ENCODE data around the gene AOC3. TPM values are rescaled to one million over a fixed set of nuclear protein-coding genes. Genes with fewer than 3 reads are reported as not detected.

AOC3 gene
- total RNA-seq, 1 donor from 2014 or later, result 17.4 TPM

DNA sequence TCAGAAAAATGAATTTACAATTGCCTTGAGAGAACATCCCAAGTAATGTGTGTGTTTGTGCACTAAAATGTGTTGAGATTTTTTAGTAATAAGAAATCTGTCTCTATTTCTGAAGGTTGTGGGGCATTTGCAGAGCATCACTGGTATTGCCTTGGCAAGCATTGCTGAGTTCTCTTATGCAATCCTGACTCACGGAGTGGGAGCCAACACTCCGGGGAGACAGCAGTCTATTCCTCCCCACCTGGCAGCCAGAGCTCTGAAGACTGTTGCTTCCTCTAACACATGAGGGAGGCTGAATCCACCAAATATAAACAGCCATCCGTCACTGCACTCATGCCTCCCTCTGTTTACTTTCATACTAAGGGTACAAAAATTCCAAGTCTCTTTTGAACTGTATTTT, 41.7 kb upstream of the AOC3 start:
- Mint-ChIP-seq H3K27me3 (ENCODE audit: low read depth) (no peaks in the 10 kb centered on the region), H3K4me3 (ENCODE audit: unreplicated experiment) (no peak overlapping the region), H3K9me3 (ENCODE audit: low read depth) (no peaks in the 10 kb centered on the region), H3K36me3 (ENCODE audit: low read depth) (peaks cover 27% of the 10 kb centered on the region), H3K27ac (ENCODE audit: unreplicated experiment) (no peak overlapping the region), H3K4me1 (ENCODE audit: low read depth) (no peaks in the 10 kb centered on the region)
- TF ChIP-seq, protein P1, sequence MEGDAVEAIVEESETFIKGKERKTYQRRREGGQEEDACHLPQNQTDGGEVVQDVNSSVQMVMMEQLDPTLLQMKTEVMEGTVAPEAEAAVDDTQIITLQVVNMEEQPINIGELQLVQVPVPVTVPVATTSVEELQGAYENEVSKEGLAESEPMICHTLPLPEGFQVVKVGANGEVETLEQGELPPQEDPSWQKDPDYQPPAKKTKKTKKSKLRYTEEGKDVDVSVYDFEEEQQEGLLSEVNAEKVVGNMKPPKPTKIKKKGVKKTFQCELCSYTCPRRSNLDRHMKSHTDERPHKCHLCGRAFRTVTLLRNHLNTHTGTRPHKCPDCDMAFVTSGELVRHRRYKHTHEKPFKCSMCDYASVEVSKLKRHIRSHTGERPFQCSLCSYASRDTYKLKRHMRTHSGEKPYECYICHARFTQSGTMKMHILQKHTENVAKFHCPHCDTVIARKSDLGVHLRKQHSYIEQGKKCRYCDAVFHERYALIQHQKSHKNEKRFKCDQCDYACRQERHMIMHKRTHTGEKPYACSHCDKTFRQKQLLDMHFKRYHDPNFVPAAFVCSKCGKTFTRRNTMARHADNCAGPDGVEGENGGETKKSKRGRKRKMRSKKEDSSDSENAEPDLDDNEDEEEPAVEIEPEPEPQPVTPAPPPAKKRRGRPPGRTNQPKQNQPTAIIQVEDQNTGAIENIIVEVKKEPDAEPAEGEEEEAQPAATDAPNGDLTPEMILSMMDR (IDR thresholded peaks at IDR 0.05), result no peak
- no peak for DNase-seq (ENCODE audit: low spot score)

DNA sequence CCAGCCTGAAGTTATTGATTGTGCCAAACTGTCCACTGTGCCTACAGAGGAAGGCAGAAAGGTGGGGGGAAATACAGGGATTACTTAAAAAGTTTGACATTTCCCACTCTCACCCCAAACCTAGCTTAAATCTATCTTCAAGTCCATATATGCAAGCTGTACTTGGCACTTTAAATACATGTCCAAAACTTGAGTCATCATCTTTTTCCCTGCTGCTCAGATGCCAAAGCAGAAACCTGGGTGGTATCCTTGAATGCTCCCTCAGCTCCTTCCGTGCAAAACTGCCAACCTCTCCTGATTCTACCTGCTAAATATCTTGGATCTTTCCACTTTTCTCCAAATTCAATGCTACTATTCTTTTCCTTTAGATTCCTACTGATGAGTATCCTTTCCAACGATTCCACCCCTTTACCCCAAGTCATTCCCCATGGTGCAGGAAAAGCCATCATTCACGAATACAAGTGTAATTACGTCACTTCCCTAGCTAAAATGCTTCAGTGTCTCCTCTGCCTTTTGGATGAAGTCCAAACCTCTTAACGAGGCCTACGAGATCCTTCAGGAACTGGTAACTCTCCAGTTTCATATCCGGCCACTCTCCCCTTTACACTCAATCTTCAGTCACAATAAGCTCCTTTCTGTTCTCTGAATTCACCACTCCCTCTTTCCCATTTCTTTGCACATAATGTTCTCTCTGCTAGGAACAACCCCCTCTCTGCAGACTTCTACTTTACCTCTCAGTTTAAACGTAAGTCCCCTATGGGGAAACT, 36.2 kb upstream of the AOC3 start:
- Mint-ChIP-seq H3K4me1 (ENCODE audit: low read depth) (peaks cover 7% of the 10 kb centered on the region), H3K4me3 (ENCODE audit: unreplicated experiment) (no peak overlapping the region), H3K9me3 (ENCODE audit: low read depth) (no peaks in the 10 kb centered on the region), H3K27me3 (ENCODE audit: low read depth) (no peaks in the 10 kb centered on the region), H3K27ac (ENCODE audit: unreplicated experiment) (peak overlapping the region; percentile 10), H3K36me3 (ENCODE audit: low read depth) (peaks cover 45% of the 10 kb centered on the region)
- no peak for DNase-seq (ENCODE audit: low spot score)
- TF ChIP-seq, protein P1 (IDR thresholded peaks at IDR 0.05), result no peak

DNA sequence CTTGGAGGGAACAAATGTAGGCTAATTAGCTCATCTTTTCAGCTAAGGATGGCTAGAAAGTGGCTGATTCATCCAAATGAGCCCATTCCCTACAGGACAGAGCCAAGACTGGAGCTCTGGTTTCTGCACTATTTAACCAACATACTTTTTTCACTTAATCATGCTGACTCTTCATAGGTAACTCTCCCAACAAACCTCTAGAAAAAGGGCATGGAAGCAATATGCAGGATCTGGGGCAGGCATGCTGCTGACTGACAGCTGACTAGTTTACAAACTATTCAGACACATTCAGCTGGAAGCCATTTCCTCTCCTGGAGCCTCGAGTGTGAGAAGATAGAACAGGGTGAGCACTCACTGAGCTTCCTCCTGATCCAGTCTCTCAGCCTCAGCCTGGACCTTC, 33.1 kb upstream of the AOC3 start:
- no peaks in the 10 kb centered on the region for H3K9me3 Mint-ChIP-seq (ENCODE audit: low read depth)
- TF ChIP-seq, protein P1 (IDR thresholded peaks at IDR 0.05), result no peak
- no peak for DNase-seq (ENCODE audit: low spot score)
- peaks cover 39% of the 10 kb centered on the region for H3K36me3 Mint-ChIP-seq (ENCODE audit: low read depth)
- H3K27ac Mint-ChIP-seq (ENCODE audit: unreplicated experiment), result peak overlapping the region; percentile 22
- no peak overlapping the region for H3K4me3 Mint-ChIP-seq (ENCODE audit: unreplicated experiment)
- H3K4me1 Mint-ChIP-seq (ENCODE audit: low read depth), result peaks cover 13% of the 10 kb centered on the region
- no peaks in the 10 kb centered on the region for H3K27me3 Mint-ChIP-seq (ENCODE audit: low read depth)

DNA sequence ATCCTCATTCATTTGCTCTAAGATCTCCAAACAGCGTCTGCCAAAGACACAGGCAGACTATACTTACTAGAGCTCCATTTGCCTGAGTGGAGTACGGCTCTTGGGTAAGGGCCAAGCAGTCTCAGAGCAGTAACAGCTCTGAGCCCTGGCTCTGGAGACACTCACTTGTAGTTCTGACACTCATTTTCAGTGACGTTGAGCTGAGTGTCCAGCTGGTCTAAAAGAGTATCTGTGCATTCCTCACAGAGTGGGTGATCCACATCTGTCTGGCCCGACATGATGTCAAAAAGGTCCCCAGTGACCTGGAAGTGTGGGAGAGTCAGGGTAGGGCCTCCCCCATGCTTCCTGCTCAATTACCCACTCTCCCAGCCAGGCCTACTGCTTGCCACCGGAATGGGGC, 32.6 kb upstream of the AOC3 start:
- no peaks in the 10 kb centered on the region for H3K9me3 Mint-ChIP-seq (ENCODE audit: low read depth)
- peaks cover 16% of the 10 kb centered on the region for H3K4me1 Mint-ChIP-seq (ENCODE audit: low read depth)
- H3K27ac Mint-ChIP-seq (ENCODE audit: unreplicated experiment), result peak overlapping the region; percentile 22
- DNase-seq (ENCODE audit: low spot score), result no peak
- TF ChIP-seq, protein P1 (IDR thresholded peaks at IDR 0.05), result no peak
- peaks cover 39% of the 10 kb centered on the region for H3K36me3 Mint-ChIP-seq (ENCODE audit: low read depth)
- H3K27me3 Mint-ChIP-seq (ENCODE audit: low read depth), result no peaks in the 10 kb centered on the region
- no peak overlapping the region for H3K4me3 Mint-ChIP-seq (ENCODE audit: unreplicated experiment)

DNA sequence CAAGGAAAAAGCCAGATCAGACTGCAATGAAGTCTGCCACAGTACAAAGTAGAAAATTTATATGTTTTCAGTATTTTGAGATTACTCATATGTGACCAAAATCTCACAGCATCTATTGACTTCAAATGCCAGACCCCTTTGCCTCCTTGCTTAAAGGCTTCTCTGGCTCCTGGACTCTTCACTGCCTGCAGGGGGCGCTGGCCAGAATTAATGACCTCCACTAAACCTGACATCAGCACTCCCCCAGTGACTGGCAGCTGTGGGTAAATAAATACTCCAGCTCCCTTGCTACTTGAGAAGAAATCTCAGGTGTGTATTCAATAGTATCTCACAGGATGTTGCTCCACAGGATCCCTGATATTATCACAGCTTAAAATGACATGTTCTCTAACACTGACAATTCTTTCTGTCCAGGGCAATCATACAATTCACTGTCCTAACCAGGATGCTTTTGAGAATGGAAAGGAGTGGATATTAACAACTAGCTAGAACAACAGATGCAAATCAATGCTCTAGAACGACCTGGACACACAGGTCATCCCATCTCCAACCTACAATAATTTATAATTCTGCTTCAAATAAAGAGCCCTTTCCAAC, 31.0 kb upstream of the AOC3 start:
- TF ChIP-seq, protein P1 (IDR thresholded peaks at IDR 0.05), result peak; percentile 84
- DNase-seq (ENCODE audit: low spot score), result no peak
- Mint-ChIP-seq H3K4me3 (ENCODE audit: unreplicated experiment) (no peak overlapping the region), H3K27me3 (ENCODE audit: low read depth) (no peaks in the 10 kb centered on the region), H3K4me1 (ENCODE audit: low read depth) (peaks cover 22% of the 10 kb centered on the region), H3K36me3 (ENCODE audit: low read depth) (peaks cover 30% of the 10 kb centered on the region), H3K9me3 (ENCODE audit: low read depth) (no peaks in the 10 kb centered on the region), H3K27ac (ENCODE audit: unreplicated experiment) (no peak overlapping the region)

Data from chondrocyte (in vitro differentiated cells).